ENCODE measurements around the gene CIRBP. TPM values are rescaled to one million over a fixed set of nuclear protein-coding genes. Genes with fewer than 3 reads are reported as not detected.

The CIRBP gene
- total and polyA plus RNA-seq, 9 of the 15 experiments (the other 6 are each of a cell fraction or from before 2014, with no cell fraction given), result 20.5 to 327 (median 176) TPM

DNA sequence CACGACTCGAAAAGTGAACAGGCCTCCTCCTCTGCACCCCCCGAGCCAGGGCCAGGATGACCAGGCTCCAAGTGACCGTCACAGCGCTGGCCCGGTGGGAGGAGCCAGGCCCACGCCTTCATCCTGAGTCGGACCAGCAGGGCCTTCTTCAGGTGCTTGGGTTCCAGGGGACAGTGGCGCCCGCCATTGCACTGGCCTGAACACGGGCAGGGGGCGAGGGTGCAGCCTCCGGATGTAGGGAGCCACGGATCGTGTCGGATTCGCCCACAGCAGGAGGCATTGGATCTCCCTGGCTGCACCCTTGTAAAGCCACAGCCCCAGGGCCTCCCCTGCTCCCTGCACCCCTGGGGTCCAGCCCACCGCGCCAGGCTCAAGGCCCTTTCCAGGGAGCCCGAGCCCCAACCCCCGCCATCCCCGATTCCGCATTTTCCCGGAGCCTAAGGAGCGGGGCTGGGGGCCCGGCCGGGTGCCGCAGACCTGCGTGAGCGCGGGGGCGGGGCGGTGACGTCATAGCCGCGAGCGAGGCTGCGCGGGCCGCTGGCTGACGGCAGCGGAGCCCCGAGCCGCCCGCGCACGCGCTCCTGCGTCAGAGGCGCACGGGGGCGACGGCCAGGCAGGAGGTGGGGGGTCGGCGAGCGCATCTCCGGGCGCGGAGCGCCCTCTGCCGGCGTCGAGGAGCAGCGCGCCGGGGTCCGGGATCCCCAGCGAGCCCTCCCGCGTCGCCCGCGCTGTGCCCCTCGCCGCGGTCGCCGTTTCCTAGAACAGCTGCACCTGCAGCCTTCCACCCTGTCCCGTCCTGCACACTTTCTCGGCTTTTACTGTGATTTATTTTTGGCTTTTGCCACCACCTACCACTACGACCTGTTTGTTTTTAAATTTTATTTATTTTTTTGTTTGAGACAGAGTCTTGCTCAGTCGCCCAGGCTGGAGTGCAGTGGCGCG lies 29.1 kb upstream of the CIRBP start (continued):
- TF ChIP-seq ZNF274 (IDR thresholded peaks at IDR 0.05; ENCODE audit: borderline replicate concordance, low read depth, low read length) (no peak), SMARCB1 (IDR thresholded peaks at IDR 0.05; ENCODE audit: insufficient read length, low read depth) (no peak), KLF6 (CRISPR knock-in tag; IDR thresholded peaks at IDR 0.05; ENCODE audit: borderline replicate concordance) (0 out of 2 replicates have a peak, but pooled peaks have one; percentile 40), CXXC5 (CRISPR knock-in tag; IDR thresholded peaks at IDR 0.05) (peak; percentile 99), POU5F1 (IDR thresholded peaks at IDR 0.05; ENCODE audit: borderline replicate concordance, low read depth, low read length, partially characterized antibody) (peak; percentile 18), TBL1XR1 (IDR thresholded peaks at IDR 0.05; ENCODE audit: low read length in 2 of 2) (peak; percentile 61 to 67; a peak in 2 of 4 replicates), STAT5A (IDR thresholded peaks at IDR 0.05; ENCODE audit: borderline replicate concordance, low read length) (no peak), RCOR1 (IDR thresholded peaks at IDR 0.05; ENCODE audit: borderline replicate concordance in 1 of 2, low read depth in 2 of 2, low read length in 2 of 2) (no peak), ZNF316 (IDR thresholded peaks at IDR 0.05) (no peak), MCM2 (IDR thresholded peaks at IDR 0.05; ENCODE audit: low read depth) (no peak)
- TF ChIP-seq, protein P1, sequence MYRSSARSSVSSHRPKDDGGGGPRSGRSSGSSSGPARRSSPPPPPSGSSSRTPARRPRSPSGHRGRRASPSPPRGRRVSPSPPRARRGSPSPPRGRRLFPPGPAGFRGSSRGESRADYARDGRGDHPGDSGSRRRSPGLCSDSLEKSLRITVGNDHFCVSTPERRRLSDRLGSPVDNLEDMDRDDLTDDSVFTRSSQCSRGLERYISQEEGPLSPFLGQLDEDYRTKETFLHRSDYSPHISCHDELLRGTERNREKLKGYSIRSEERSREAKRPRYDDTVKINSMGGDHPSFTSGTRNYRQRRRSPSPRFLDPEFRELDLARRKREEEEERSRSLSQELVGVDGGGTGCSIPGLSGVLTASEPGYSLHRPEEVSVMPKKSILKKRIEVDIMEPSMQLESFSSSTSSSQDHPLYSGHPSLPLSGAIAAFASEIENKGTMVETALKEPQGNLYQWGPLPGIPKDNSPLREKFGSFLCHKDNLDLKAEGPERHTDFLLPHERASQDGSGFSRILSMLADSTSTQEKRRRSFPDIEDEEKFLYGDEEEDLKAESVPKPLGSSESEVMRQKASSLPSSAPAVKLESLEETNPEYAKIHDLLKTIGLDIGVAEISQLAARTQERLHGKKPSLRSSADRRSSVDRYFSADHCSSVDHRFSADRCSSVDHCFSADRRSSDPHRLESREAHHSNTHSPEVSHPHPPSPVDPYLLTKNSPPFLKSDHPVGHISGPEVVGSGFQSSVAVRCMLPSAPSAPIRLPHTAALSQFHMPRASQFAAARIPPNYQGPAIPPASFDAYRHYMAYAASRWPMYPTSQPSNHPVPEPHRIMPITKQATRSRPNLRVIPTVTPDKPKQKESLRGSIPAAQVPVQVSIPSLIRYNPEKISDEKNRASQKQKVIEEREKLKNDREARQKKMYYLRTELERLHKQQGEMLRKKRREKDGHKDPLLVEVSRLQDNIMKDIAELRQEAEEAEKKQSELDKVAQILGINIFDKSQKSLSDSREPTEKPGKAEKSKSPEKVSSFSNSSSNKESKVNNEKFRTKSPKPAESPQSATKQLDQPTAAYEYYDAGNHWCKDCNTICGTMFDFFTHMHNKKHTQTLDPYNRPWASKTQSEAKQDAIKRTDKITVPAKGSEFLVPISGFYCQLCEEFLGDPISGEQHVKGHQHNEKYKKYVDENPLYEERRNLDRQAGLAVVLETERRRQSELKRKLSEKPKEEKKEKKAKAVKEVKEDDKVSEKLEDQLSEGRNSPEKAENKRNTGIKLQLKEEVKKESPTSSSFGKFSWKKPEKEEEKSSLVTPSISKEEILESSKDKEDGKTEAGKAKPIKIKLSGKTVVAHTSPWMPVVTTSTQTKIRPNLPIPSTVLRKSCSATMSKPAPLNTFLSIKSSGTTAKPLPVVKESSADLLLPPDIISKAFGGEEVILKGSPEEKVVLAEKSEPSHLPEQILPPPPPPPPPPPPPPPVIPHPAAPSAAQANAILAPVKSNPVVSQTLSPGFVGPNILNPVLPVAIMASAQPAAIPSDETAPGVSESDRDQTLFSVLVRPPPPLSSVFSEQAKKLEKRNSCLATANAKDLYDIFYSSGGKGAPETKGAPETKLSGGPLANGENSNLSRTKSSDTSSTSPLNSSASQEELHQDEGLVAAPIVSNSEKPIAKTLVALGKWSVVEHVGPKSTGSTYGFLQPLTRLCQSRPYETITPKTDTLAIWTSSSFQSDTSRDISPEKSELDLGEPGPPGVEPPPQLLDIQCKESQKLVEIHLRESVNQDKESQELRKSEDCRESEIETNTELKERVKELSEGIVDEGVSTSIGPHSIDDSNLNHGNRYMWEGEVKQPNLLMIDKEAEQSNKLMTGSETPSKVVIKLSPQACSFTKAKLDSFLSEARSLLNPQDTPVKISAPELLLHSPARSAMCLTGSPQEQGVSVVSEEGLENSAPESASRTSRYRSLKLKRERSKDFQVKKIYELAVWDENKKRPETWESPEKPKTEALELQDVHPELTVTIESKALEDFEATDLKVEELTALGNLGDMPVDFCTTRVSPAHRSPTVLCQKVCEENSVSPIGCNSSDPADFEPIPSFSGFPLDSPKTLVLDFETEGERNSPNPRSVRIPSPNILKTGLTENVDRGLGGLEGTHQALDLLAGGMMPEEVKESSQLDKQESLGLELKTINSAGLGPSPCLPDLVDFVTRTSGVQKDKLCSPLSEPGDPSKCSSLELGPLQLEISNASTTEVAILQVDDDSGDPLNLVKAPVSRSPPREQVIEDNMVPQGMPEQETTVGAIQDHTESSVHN (IDR thresholded peaks at IDR 0.05; ENCODE audit: borderline replicate concordance in 1 of 2, low read depth in 1 of 2), result no peak
- TF ChIP-seq, protein P2, sequence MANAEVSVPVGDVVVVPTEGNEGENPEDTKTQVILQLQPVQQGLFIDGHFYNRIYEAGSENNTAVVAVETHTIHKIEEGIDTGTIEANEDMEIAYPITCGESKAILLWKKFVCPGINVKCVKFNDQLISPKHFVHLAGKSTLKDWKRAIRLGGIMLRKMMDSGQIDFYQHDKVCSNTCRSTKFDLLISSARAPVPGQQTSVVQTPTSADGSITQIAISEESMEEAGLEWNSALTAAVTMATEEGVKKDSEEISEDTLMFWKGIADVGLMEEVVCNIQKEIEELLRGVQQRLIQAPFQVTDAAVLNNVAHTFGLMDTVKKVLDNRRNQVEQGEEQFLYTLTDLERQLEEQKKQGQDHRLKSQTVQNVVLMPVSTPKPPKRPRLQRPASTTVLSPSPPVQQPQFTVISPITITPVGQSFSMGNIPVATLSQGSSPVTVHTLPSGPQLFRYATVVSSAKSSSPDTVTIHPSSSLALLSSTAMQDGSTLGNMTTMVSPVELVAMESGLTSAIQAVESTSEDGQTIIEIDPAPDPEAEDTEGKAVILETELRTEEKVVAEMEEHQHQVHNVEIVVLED (CRISPR knock-in tag; IDR thresholded peaks at IDR 0.05), result peak; percentile 93
- TF ChIP-seq, protein P3, sequence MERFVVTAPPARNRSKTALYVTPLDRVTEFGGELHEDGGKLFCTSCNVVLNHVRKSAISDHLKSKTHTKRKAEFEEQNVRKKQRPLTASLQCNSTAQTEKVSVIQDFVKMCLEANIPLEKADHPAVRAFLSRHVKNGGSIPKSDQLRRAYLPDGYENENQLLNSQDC (CRISPR knock-in tag; IDR thresholded peaks at IDR 0.05), result no peak
- TF ChIP-seq, protein P4, sequence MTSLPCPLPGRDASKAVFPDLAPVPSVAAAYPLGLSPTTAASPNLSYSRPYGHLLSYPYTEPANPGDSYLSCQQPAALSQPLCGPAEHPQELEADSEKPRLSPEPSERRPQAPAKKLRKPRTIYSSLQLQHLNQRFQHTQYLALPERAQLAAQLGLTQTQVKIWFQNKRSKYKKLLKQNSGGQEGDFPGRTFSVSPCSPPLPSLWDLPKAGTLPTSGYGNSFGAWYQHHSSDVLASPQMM (CRISPR knock-in tag; IDR thresholded peaks at IDR 0.05), result no peak

Measured in K562 (cell line).